RKO (cell line): ENCODE results near the gene VASH2.
A peak's percentile ranks its signal among the peaks of the same experiment; 100 is the strongest.
"Not testable (repeated sequence)": the region's sequence is repeated elsewhere in the genome, so short reads cannot be mapped to it uniquely, and the experiment has no call there.

Experiments used
- DNase-seq: peaks from one replicate; pipeline ENCODE4 v3.0.0-alpha.2; 2016; ENCODE audit warnings: low spot score

The VASH2 gene

GRCh38 chr1:212957546-212957945, 7.2 kb downstream of the VASH2 start:
- DNase-seq = no peak

DNA sequence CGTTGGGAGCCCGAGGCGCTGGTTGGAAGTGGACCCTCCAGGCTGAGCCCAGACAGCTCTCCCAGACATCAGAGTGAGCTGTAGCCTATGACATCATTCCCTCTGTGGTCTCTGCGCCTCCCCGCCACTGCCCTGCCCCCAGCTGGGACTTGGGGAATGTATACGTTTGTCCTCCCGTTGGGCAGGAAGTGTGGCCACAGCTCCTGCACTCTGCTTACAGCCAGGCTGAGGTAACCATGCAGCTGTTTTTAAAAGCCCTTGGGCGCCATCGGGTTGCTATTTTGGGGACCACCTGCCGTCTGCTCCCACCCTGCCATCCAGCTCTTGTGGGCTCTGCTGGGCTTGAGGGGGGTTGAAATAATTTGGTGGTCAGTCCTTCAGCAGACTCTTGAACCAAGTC, 7.8 kb downstream of the VASH2 start:
- no peak for DNase-seq

DNA sequence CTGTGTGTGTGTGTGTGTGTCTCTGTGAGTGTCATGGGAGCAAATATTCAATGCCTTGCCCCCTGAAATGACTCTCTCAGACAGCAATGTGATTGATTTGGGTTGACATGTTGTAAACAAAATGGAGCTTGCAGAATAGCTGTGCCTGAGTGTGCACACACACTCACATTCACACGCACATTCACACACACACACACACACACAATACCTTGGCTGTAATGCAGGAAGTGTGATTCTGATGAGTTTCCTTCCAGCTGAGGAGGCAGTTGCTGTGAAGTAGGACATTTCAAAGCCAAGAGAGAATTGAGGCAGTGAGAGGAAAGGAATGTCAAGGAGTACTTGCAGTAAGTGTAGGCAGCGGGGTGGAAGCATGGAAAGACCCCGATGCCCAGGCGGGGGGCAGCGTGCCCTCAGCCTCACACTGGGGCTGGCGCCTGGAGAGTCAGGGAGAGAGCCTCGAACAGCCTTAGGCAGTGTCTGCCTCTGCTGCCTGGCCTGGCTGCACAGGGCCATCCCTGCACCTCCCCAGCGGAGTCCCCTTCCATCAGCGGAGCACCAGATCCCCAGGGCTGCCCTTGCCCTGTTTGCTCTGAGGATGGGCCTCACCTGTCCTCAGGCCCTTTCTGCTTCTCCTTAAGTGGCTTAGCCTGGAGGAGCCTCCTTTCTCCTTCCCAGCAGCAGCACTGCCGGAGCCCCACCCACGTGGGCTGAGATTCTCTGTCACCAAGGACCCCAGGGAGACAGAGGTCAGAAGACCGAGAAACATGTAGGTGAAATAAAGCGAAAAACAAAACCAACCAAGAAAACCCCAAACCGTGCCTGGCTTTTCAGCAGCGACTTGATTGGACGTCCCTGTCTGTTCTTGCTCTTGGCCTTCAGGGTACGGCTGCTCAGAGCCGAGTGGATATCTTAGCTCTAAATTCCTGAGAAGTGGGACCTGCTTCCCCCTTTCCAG, 9.2 kb downstream of the VASH2 start:
- DNase-seq = no peak

DNA sequence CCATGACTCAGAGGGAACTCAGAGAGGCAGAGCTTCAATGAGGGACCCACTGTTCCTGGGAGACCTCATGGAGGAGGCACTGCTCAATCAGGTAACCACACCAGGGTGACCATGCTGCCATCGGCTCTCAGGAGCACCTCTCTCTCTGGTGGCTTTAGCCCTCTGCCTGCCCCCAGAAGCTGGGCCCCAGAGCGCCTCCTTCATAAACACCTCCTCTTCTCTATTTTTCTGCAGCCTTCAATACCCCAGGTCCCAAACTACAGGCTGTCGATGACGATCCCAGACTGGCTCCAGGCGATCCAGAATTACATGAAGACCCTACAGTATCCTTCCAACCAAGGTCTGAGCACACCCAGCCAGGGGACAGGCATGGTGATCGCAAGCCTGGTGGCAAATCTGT, 10.6 kb downstream of the VASH2 start:
- DNase-seq = no peak

GRCh38 chr1:212962509-212962908, 12.2 kb downstream of the VASH2 start:
- no peak for DNase-seq

DNA sequence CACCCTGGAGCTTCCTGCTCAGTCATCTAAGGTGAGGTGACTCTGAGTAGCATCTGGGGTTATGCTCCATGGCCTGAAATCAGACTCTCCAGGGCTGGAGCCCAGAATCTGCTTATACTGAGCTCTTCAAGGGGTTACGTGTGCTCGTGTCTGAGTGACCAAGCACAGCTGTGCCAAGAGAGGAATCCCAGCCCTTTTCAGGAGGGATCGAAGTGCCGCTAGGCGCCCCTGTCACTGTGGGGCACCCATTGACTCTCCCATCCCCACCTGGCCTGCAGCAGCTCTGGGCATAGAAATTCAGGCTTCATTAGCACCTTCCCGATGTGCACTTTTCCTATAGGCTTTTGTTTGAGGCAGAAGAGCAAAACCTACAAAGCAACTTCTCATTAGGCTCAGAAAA, 13.8 kb downstream of the VASH2 start:
- DNase-seq = no peak

DNA sequence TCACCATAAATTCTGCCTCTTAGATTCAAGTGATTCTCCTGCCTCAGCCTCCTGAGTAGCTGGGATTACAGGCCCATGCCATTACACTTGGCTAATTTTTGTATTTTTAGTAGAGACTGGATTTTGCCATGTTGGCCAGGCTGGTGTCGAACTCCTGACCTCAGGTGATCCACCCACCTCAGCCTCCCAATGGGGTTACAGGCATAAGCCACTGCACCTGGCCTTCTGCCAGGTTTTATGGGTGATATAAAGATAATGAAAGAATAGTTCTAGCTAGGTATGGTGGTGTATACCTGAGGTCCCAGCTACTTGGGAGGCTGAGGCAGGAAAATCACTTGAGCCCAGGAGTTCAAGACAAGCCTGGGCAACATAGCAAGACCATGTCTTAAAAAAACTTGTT, 14.7 kb downstream of the VASH2 start:
- DNase-seq = not testable (repeated sequence)

- DNase-seq = no peak
Observed at GRCh38 chr1:212966616-212967015, 16.3 kb downstream of the VASH2 start.

DNA sequence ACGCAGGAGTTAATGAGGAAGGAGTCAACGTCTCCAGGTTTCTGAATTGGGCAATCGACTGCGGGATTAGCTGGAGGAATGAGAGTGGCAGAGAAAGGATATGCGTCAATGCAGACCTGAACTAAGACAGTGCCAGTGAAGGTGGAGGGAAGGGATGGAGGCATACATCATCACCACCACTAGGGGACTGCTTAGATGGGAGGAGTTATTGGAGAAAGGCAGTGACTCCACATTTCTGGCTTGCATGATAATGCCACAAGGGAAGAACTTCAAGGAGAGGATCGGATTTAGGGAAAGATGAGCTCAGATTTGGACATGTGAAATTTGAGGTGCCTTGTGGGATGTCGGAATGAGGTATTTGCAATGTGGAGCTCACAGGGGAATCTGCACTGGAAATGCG, 17.5 kb downstream of the VASH2 start:
- peak; percentile 49 for DNase-seq

- DNase-seq = no peak
Observed at GRCh38 chr1:212968368-212968863, 18.1 kb downstream of the VASH2 start.

DNA sequence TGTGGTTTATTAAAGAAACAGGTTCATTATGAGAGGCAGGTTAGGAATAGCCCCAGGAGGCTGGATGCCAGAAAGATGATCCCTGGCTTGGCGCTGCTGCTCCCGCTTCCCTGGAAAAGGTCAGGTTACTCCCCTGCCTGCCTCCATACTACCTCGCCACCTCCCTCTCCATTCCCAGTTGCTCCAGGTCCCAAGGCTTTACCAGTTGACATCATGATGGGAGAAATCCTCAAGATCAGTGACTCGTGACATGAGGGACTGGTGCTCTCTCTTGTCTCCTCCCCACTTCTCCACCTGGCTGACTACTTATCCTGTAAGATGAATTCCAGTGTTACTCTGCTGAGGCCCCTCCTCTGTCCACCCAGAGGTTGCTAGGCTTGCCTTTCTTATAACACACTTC, 19.7 kb downstream of the VASH2 start:
- no peak for DNase-seq

- no peak for DNase-seq
Observed at GRCh38 chr1:212971312-212971711, 21.0 kb downstream of the VASH2 start.

- no peak for DNase-seq
Observed at GRCh38 chr1:212973426-212973825, 23.1 kb downstream of the VASH2 start.

- DNase-seq = no peak
Observed at GRCh38 chr1:212973899-212974298, 23.6 kb downstream of the VASH2 start.

DNA sequence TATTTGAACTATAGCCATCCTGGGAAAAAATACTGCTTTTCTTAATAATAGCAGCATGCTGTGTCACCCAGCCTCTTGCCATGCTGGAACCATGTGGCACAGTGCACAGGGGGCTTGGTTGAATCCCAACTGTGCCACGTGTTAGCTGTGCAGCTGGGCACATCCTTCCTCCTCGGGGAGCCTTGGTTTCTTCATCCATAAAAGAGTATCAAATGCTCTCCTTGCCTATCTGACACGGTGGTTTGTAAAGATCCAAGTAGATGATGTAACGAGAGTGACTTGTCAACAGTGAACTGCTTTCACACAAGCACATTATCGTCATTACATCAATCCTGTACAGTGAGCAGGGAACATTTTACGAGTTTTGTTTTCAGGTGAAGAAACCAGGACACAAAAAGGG, 24.4 kb downstream of the VASH2 start:
- DNase-seq = no peak

GRCh38 chr1:212975111-212975918, 25.0 kb downstream of the VASH2 start:
- DNase-seq = no peak

DNA sequence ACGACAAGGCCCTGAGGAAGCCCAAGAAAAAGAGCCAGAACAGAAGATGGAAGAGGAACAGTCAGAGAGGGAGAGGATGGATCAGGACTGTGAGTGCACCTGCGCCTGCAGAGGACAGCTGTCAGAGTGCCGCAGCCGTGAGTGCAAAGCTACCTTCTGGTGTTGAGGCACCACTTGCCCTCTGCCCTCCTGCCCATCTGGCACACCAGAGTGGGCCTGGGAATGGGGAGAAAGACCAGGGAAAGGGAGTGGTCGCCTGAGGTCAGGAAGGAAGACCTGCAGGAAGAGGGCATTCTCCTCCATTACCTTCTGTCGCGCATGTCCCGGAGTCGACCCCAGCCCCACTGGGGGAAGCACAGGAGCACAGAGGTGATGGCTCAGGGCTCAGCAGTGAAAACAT, 26.2 kb downstream of the VASH2 start:
- DNase-seq = no peak

- no peak for DNase-seq
Observed at GRCh38 chr1:212977781-212978645, 27.7 kb downstream of the VASH2 start.

- no peak for DNase-seq
Observed at GRCh38 chr1:212979340-212980122, 29.2 kb downstream of the VASH2 start.

DNA sequence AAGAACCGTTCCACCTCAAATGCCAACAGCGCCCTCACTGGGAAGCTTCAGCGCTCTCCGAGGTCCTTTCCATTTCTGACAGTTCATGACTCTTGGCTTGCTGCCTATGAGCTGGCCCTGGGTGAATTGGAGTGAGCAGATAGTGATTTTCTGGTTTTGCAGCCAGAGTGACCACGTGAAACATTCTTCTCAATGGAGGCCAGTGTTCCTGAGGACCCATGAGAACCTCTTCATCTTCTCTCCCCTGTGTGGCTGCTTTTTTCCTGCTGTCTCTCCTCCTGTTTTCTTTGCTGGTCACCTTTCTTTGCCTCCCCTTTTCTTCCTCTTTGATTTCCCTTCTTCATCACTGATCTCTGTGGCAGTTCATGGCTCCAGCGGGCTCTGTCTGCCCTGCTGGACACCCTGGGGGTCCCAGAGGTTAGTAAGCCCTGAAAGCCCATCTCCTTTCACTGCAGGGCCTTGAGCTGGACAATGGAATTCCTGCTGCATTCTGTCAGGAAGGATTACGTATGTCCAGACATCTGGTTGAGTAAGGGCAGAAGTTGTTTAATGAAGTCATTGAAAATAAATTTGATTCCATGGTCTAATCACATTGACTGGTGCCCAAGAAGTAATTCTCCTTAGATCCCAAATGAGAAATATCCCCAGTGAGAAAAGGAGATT, 29.9 kb downstream of the VASH2 start:
- no peak for DNase-seq
